A549 (cell line): ENCODE measurements around the gene SKP1. TPM values are rescaled to one million over a fixed set of nuclear protein-coding genes. Genes with fewer than 3 reads are reported as not detected.
"Not testable (repeated sequence)": the region's sequence is repeated elsewhere in the genome, so short reads cannot be mapped to it uniquely, and the experiment has no call there.

Experiments
- ATAC-seq, 2 experiments: fragments of 200-7000 bp in 1 of 2; fragments of >200 bp in 1 of 2; cut with Nextera tagmentation in 1 of 2; cut with Tn5 transposase in 1 of 2; 3 replicates each; pipeline versions ENCODE4 v1.8.0 to v1.9.1; 2018 to 2020; ENCODE audit warnings: mild to moderate bottlenecking in 1 of 2, moderate library complexity in 1 of 2
- CTCF ChIA-PET: fragments of 300-600 bp; sonication (Branson Sonifier 250); formaldehyde crosslinking; extraction: SDS; loops from one replicate; lab custom pipeline; 2021; ENCODE audit warnings: antibody characterized with exemption, inconsistent platforms; lab: Yijun Ruan, JAX
- POLR2A ChIA-PET: fragments of 350-600 bp; formaldehyde crosslinking; extraction: SDS; loops from one replicate; lab custom pipeline; 2021; ENCODE audit warnings: antibody characterized with exemption, inconsistent platforms; lab: Yijun Ruan, JAX
- DNase-seq, 2 experiments: peaks; one replicate each; pipeline versions ENCODE4 v3.0.0 to v3.0.0-alpha.2; 2011 to 2016; ENCODE audit warnings: low read depth in 1 of 2, low spot score in 1 of 2
- FAIRE-seq: peaks from 2 replicates; lab custom pipeline; 2011; peaks lifted over from hg19 to GRCh38; lab: Jason Lieb, UNC
- H3K27ac ChIP-seq, 2 experiments: fragments of >200 bp; sonication (Bioruptor Twin); formaldehyde crosslinking; 3 replicates each; pipeline ENCODE4 v1.5.1; 2016 to 2017
- H3K4me1 ChIP-seq: fragments of >200 bp; sonication (Bioruptor Twin); formaldehyde crosslinking; 3 replicates; pipeline ENCODE4 v1.6.1; 2016
- H3K4me2 ChIP-seq: fragments of >200 bp; sonication (Bioruptor Twin); formaldehyde crosslinking; 3 replicates; pipeline ENCODE4 v1.6.1; 2016
- H3K4me3 ChIP-seq: fragments of >200 bp; sonication (Bioruptor Twin); formaldehyde crosslinking; 3 replicates; pipeline ENCODE4 v1.5.1; 2016
- H3K9me3 ChIP-seq: fragments of >200 bp; sonication (Bioruptor Twin); formaldehyde crosslinking; 3 replicates; pipeline ENCODE4 v1.6.1; 2016
- CBX2 ChIP-seq: fragments of 200-600 bp; sonication (generic); IDR thresholded peaks from 2 replicates; pipeline ENCODE4 v1.6.1; 2016; ENCODE audit warnings: low read depth, mild to moderate bottlenecking, borderline replicate concordance
- CBX8 ChIP-seq: fragments of 200-600 bp; sonication (generic); IDR thresholded peaks from 2 replicates; pipeline ENCODE4 v1.6.1; 2016
- CEBPB ChIP-seq, 2 experiments: fragments of >200 bp in 1 of 2; sonication (Bioruptor Twin) in 1 of 2; formaldehyde crosslinking in 1 of 2; IDR thresholded peaks; 2 replicates each; pipeline ENCODE4 v1.6.1; 2012 to 2016
- CHD2 ChIP-seq: fragments of 150-350 bp; IDR thresholded peaks from 2 replicates; pipeline ENCODE4 v1.6.1; 2014; ENCODE audit warnings: low read length; ENCODE audit not compliant: partially characterized antibody
- EHF ChIP-seq: fragments of 250-450 bp; sonication (Bioruptor Pico); IDR thresholded peaks from 2 replicates; pipeline ENCODE4 v1.5.0; 2020; ENCODE audit warnings: mild to moderate bottlenecking
- EP300 ChIP-seq, 2 experiments: fragments of >200 bp; sonication (Bioruptor Twin); formaldehyde crosslinking; IDR thresholded peaks; 2 replicates in 1 of 2; 3 replicates in 1 of 2; pipeline ENCODE4 v1.6.1; 2016 to 2017
- ESRRA ChIP-seq: fragments of 150-350 bp; IDR thresholded peaks from 2 replicates; pipeline ENCODE4 v1.6.1; 2014; ENCODE audit warnings: mild to moderate bottlenecking, low read length, borderline replicate concordance
- FOSB ChIP-seq: fragments of 250-450 bp; sonication (Bioruptor Pico); IDR thresholded peaks from 2 replicates; pipeline ENCODE4 v1.5.0; 2020; ENCODE audit warnings: mild to moderate bottlenecking, moderate library complexity
- HEYL ChIP-seq: fragments of 250-450 bp; sonication (Bioruptor Pico); IDR thresholded peaks from 2 replicates; pipeline ENCODE4 v1.8.0; 2021; ENCODE audit warnings: mild to moderate bottlenecking, moderate library complexity
- HMGXB4 ChIP-seq: fragments of 250-450 bp; sonication (Bioruptor Pico); IDR thresholded peaks from 2 replicates; pipeline ENCODE4 v1.5.0; 2021; ENCODE audit warnings: mild to moderate bottlenecking, moderate library complexity, borderline replicate concordance
- JUN ChIP-seq, 2 experiments: fragments of >200 bp; sonication (Bioruptor Twin); formaldehyde crosslinking; IDR thresholded peaks; 2 replicates in 1 of 2; 3 replicates in 1 of 2; pipeline ENCODE4 v1.6.1; 2016 to 2017
- KDM1A ChIP-seq: fragments of 200-600 bp; sonication (generic); IDR thresholded peaks from 2 replicates; pipeline ENCODE4 v1.6.1; 2016; ENCODE audit warnings: low read depth, mild to moderate bottlenecking
- KDM5A ChIP-seq: fragments of 200-600 bp; sonication (generic); IDR thresholded peaks from 2 replicates; pipeline ENCODE4 v1.6.1; 2016; ENCODE audit warnings: antibody characterized with exemption, mild to moderate bottlenecking
- MAZ ChIP-seq: fragments of 150-350 bp; IDR thresholded peaks from 2 replicates; pipeline ENCODE4 v1.6.1; 2014; ENCODE audit warnings: antibody characterized with exemption, low read depth, low read length, borderline replicate concordance
- MYC ChIP-seq: IDR thresholded peaks from 2 replicates; pipeline ENCODE4 v1.6.1; 2012; ENCODE audit warnings: mild to moderate bottlenecking, inconsistent platforms, low read length, improper control_type of control experiment, borderline replicate concordance
- NR3C1 ChIP-seq: fragments of >200 bp; sonication (Bioruptor Twin); formaldehyde crosslinking; IDR thresholded peaks from 3 replicates; pipeline ENCODE4 v1.6.1; 2017
- PHF8 ChIP-seq: fragments of 200-600 bp; sonication (generic); IDR thresholded peaks from 2 replicates; pipeline ENCODE4 v1.6.1; 2016; ENCODE audit warnings: low read depth, mild to moderate bottlenecking, antibody characterized with exemption, moderate library complexity, borderline replicate concordance
- RFX5 ChIP-seq: fragments of 450-650 bp; IDR thresholded peaks from 2 replicates; pipeline ENCODE4 v1.7.1; 2014; ENCODE audit warnings: antibody characterized with exemption, mild to moderate bottlenecking, moderate library complexity
- RNF2 ChIP-seq: fragments of 200-600 bp; sonication (generic); IDR thresholded peaks from 2 replicates; pipeline ENCODE4 v1.6.1; 2016; ENCODE audit warnings: low read depth, mild to moderate bottlenecking, antibody characterized with exemption, moderate library complexity, borderline replicate concordance
- SREBF2 ChIP-seq: fragments of 450-650 bp; IDR thresholded peaks from 2 replicates; pipeline ENCODE4 v1.6.1; 2014; ENCODE audit warnings: mild to moderate bottlenecking, moderate library complexity
- TFCP2L1 ChIP-seq: fragments of 250-450 bp; sonication (Bioruptor Pico); IDR thresholded peaks from 2 replicates; pipeline ENCODE4 v1.5.0; 2021; ENCODE audit warnings: mild to moderate bottlenecking
- ZC3H11A ChIP-seq: fragments of 450-650 bp; IDR thresholded peaks from 2 replicates; pipeline ENCODE4 v1.6.1; 2014; ENCODE audit warnings: antibody characterized with exemption, mild to moderate bottlenecking
- ZNF302 ChIP-seq: fragments of 250-450 bp; sonication (Bioruptor Pico); IDR thresholded peaks from 2 replicates; pipeline ENCODE4 v1.9.0; 2021; ENCODE audit warnings: inconsistent platforms, mild to moderate bottlenecking, moderate library complexity
- ZSCAN20 ChIP-seq: fragments of 250-450 bp; sonication (Bioruptor Pico); IDR thresholded peaks from 2 replicates; pipeline ENCODE4 v1.8.0; 2022; ENCODE audit warnings: mild to moderate bottlenecking, moderate library complexity
- WGBS: methylation state at CpG from one replicate; pipeline ENCODE4 v1.1.6; 2017; ENCODE audit errors: missing lambda C conversion rate; 5-methylcytosine and 5-hydroxymethylcytosine counted together
- polyA plus RNA-seq, 4 experiments: library from polyadenylated mRNA; depleted of rRNA in 3 of 4; stranded (reverse); fragments of >200 nt; fragmentation: RNase III in 1 of 4; extraction: RNeasy Plus Mini Kit Qiagen cat#74134 plus additional on column Dnase treatment in 1 of 4; gene quantifications; 2 replicates in 3 of 4; 3 replicates in 1 of 4; pipeline ENCODE4 v1.2.3, GENCODE V29; 2011 to 2017
- TF ChIP-seq, protein P1 (sequence below): IDR thresholded peaks from 2 replicates; pipeline ENCODE4 v1.6.1; 2012
- TF ChIP-seq, protein P2 (sequence below): IDR thresholded peaks from 2 replicates; pipeline ENCODE4 v1.6.1; 2012

The SKP1 gene
- polyA plus RNA-seq, 2 of the 4 experiments (the other 2 are of a cell fraction) = 776 to 870 TPM

GRCh38 chr5:134153241-134153640 is 23.5 kb downstream of the SKP1 start:
- DNase-seq (no peak), FAIRE-seq (no peak), ATAC-seq (no peak)
- Histone ChIP-seq H3K4me3 (no peak overlapping the region), H3K9me3 (no peaks in the 10 kb centered on the region), H3K4me1 (no peaks in the 10 kb centered on the region), H3K27ac (no peak overlapping the region), H3K4me2 (no peak overlapping the region)
- WGBS = 96% methylated on average over 3 of the region's 3 CpGs
- TF ChIP-seq NR3C1 (no peak), KDM5A (no peak), ZNF302 (CRISPR knock-in tag) (no peak), RNF2 (no peak), CEBPB (IDR thresholded peaks at IDR 0.05) (no peak), EHF (CRISPR knock-in tag) (no peak), HEYL (no peak), JUN (IDR thresholded peaks at IDR 0.05) (no peak), CBX2 (no peak), FOSB (CRISPR knock-in tag) (no peak), KDM1A (no peak), SREBF2 (no peak), TFCP2L1 (CRISPR knock-in tag) (no peak), ZSCAN20 (CRISPR knock-in tag) (no peak), EP300 (IDR thresholded peaks at IDR 0.05) (no peak), CHD2 (no peak)
- TF ChIP-seq, protein P1, sequence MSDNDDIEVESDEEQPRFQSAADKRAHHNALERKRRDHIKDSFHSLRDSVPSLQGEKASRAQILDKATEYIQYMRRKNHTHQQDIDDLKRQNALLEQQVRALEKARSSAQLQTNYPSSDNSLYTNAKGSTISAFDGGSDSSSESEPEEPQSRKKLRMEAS = no peak
- ChIA-PET POLR2A (interaction anchor here (0.6 to 2.3 kb wide), 3 partner anchors 11 to 88 kb away, joined by 4 to 17 read pairs (median 4); partner anchors contain the start of gene SKP1), CTCF (interaction anchor here (0.5 to 6.7 kb wide), 9 partner anchors 8 to 375 kb away, joined by 3 to 55 read pairs (median 9); no protein-coding TSS in a partner anchor)

GRCh38 chr5:134152173-134152832 is 24.4 kb downstream of the SKP1 start:
- 95% methylated on average over 15 of the region's 15 CpGs for WGBS
- not testable (repeated sequence) for DNase-seq, H3K4me2 ChIP-seq, H3K9me3 ChIP-seq, ATAC-seq, H3K4me3 ChIP-seq, H3K27ac ChIP-seq, FAIRE-seq, H3K4me1 ChIP-seq
- CTCF ChIA-PET = interaction anchor here (0.9 to 6.7 kb wide), 5 partner anchors 12 to 137 kb away, joined by 3 to 55 read pairs (median 14); no protein-coding TSS in a partner anchor
- POLR2A ChIA-PET = interaction anchor here (2.3 kb wide), 1 partner anchor 24 kb away, joined by 17 read pairs; the partner anchor contains the start of gene SKP1

DNA sequence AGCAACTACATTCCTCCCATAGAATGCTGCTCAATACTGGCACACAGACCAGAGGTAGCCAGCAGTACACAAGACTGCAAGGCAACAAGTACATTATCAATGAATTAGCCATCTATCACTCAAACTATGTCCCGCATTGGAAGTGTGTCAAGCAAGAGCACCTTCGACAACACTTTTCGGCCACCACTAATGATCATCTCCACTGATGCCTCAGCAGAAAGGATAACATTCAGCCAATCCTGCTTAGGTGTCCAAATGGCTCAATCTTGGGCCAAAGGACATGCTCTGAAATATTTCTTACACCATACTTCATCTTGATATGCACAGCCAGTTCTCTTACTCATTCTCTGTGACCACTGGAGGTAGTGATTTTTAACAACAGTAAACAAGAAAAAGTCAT is 25.0 kb downstream of the SKP1 start:
- no peak overlapping the region for H3K4me2 ChIP-seq
- no peak for ATAC-seq
- no peak overlapping the region for H3K27ac ChIP-seq
- whole genome bisulfite sequencing = 92% methylated on average over 3 of the region's 3 CpGs
- FAIRE-seq = no peak
- CTCF ChIA-PET = interaction anchor here (1.5 to 20.9 kb wide), 3 partner anchors 50 to 138 kb away, joined by 3 to 546 read pairs (median 14); no protein-coding TSS in a partner anchor
- TF ChIP-seq PHF8 = no peak
- no peak for TF ChIP-seq CBX8
- peaks cover 5% of the 10 kb centered on the region; the same call in 2 of the 3 replicates for H3K4me1 ChIP-seq
- H3K9me3 ChIP-seq = no peaks in the 10 kb centered on the region
- H3K4me3 ChIP-seq = no peak overlapping the region
- POLR2A ChIA-PET = no interaction called here
- no peak for DNase-seq

GRCh38 chr5:134149571-134150303 is 27.0 kb downstream of the SKP1 start:
- Histone ChIP-seq H3K4me2 (no peak overlapping the region), H3K9me3 (no peaks in the 10 kb centered on the region)
- DNase-seq = no peak
- CTCF ChIA-PET = interaction anchor here (0.9 to 20.9 kb wide), 6 partner anchors 9 to 139 kb away, joined by 3 to 546 read pairs (median 4); no protein-coding TSS in a partner anchor
- TF ChIP-seq ESRRA (no peak), HMGXB4 (CRISPR knock-in tag) (no peak), RFX5 (no peak), MYC (no peak), MAZ (no peak), TFCP2L1 (CRISPR knock-in tag) (no peak), ZNF302 (CRISPR knock-in tag) (no peak), ZC3H11A (no peak)
- TF ChIP-seq, protein P2, sequence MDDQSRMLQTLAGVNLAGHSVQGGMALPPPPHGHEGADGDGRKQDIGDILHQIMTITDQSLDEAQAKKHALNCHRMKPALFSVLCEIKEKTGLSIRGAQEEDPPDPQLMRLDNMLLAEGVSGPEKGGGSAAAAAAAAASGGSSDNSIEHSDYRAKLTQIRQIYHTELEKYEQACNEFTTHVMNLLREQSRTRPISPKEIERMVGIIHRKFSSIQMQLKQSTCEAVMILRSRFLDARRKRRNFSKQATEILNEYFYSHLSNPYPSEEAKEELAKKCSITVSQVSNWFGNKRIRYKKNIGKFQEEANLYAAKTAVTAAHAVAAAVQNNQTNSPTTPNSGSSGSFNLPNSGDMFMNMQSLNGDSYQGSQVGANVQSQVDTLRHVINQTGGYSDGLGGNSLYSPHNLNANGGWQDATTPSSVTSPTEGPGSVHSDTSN = no peak
- TF ChIP-seq, all 56 proteins: peak for 0
- Histone ChIP-seq H3K4me1 (peaks cover 6% of the 10 kb centered on the region; the same call in 2 of the 3 replicates), H3K4me3 (no peak overlapping the region), H3K27ac (no peak overlapping the region)
- WGBS = 86% methylated on average over 4 of the region's 4 CpGs
- FAIRE-seq = no peak
- POLR2A ChIA-PET = no interaction called here
- no peak for ATAC-seq
